IMR-90 (cell line): Measurements from ENCODE around the gene DOCK9. TPM values are rescaled to one million over a fixed set of nuclear protein-coding genes. Genes with fewer than 3 reads are reported as not detected.

ENCODE experiments used
- ATAC-seq: fragments of 200-7000 bp; cut with Tn5 transposase; 2 replicates; pipeline ENCODE4 v1.9.1; 2020; ENCODE audit warnings: low read depth, mild to moderate bottlenecking, moderate library complexity
- BruUV-seq: library from RNA; stranded (reverse); fragments of 400-500 nt; replicated peaks from 2 replicates; lab custom pipeline; 2021; lab: Mats Ljungman, UMichigan
- CTCF ChIA-PET: fragments of 300-600 bp; formaldehyde crosslinking; extraction: SDS; loops from one replicate; lab custom pipeline; 2021; ENCODE audit warnings: antibody characterized with exemption; lab: Yijun Ruan, JAX
- POLR2A ChIA-PET: fragments of 300-600 bp; sonication (Branson Sonifier 250); formaldehyde crosslinking; loops from one replicate; lab custom pipeline; 2022; ENCODE audit warnings: antibody characterized with exemption; ENCODE audit not compliant: unreplicated experiment; lab: Charles Lee
- DNase-seq: peaks from one replicate; pipeline ENCODE4 v3.0.0; 2013
- H2AFZ ChIP-seq: replicated peaks from 2 replicates; pipeline ENCODE3; 2013; ENCODE audit warnings: low read length, mild to moderate bottlenecking; ENCODE audit not compliant: poor library complexity
- H2AK5ac ChIP-seq: 2 replicates; pipeline ENCODE4 v1.6.1; 2013; ENCODE audit warnings: low read depth, low read length, inconsistent platforms
- H2AK9ac ChIP-seq: replicated peaks from 2 replicates; pipeline ENCODE3; 2013; ENCODE audit warnings: mild to moderate bottlenecking, low read depth, low read length, moderate library complexity; ENCODE audit not compliant: poor library complexity
- H2BK120ac ChIP-seq: 2 replicates; pipeline ENCODE4 v1.6.1; 2013; ENCODE audit warnings: low read depth, low read length, inconsistent platforms
- H2BK15ac ChIP-seq: 3 replicates; pipeline ENCODE4 v1.6.1; 2013; ENCODE audit warnings: low read depth, low read length, inconsistent platforms
- H2BK20ac ChIP-seq: 2 replicates; pipeline ENCODE4 v1.6.1; 2013; ENCODE audit warnings: low read depth, mild to moderate bottlenecking, inconsistent platforms, low read length, moderate library complexity
- H2BK5ac ChIP-seq: 2 replicates; pipeline ENCODE4 v1.6.1; 2013; ENCODE audit warnings: mild to moderate bottlenecking, low read depth, low read length, inconsistent platforms; ENCODE audit not compliant: poor library complexity, severe bottlenecking
- H3K14ac ChIP-seq: replicated peaks from 2 replicates; pipeline ENCODE4 v1.6.1; 2013; ENCODE audit warnings: low read depth, low read length, inconsistent platforms
- H3K18ac ChIP-seq: 2 replicates; pipeline ENCODE4 v1.6.1; 2013; ENCODE audit warnings: low read depth, low read length, control low read depth
- H3K23ac ChIP-seq: 2 replicates; pipeline ENCODE4 v1.6.1; 2013; ENCODE audit warnings: low read depth, low read length, inconsistent platforms
- H3K27ac ChIP-seq: 2 replicates; pipeline ENCODE4 v1.5.1; 2013; ENCODE audit warnings: mild to moderate bottlenecking, control low read depth, low read length; ENCODE audit not compliant: insufficient read depth
- H3K27me3 ChIP-seq: 2 replicates; pipeline ENCODE4 v1.6.1; 2013; ENCODE audit warnings: low read length; ENCODE audit not compliant: control insufficient read depth, insufficient read depth
- H3K36me3 ChIP-seq: 2 replicates; pipeline ENCODE4 v1.6.1; 2013; ENCODE audit warnings: low read length, mixed read lengths; ENCODE audit not compliant: control insufficient read depth, insufficient read depth
- H3K4ac ChIP-seq: 2 replicates; pipeline ENCODE4 v1.6.1; 2013; ENCODE audit warnings: low read depth, low read length, inconsistent platforms
- H3K4me1 ChIP-seq: 2 replicates; pipeline ENCODE4 v1.6.1; 2013; ENCODE audit warnings: low read length, mixed read lengths; ENCODE audit not compliant: control insufficient read depth, insufficient read depth
- H3K4me2 ChIP-seq: 2 replicates; pipeline ENCODE4 v1.6.1; 2013; ENCODE audit warnings: low read depth, mild to moderate bottlenecking, control low read depth, low read length, moderate library complexity
- H3K4me3 ChIP-seq: 2 replicates; pipeline ENCODE4 v1.5.1; 2013; ENCODE audit warnings: low read depth, mild to moderate bottlenecking, control low read depth, low read length, moderate library complexity; ENCODE audit not compliant: insufficient read depth
- H3K56ac ChIP-seq: 2 replicates; pipeline ENCODE4 v1.6.1; 2013; ENCODE audit warnings: low read length, inconsistent platforms; ENCODE audit not compliant: insufficient read depth; ENCODE audit errors: extremely low read depth
- H3K79me1 ChIP-seq, 2 experiments: 2 replicates each; pipeline ENCODE4 v1.6.1; 2013; ENCODE audit warnings: low read length in 2 of 2, inconsistent platforms in 1 of 2, low read depth in 1 of 2
- H3K9ac ChIP-seq: 2 replicates; pipeline ENCODE4 v1.6.1; 2013; ENCODE audit warnings: low read depth, low read length, control low read depth
- H3K9me1 ChIP-seq: 2 replicates; pipeline ENCODE4 v1.6.1; 2013; ENCODE audit warnings: low read length, inconsistent platforms; ENCODE audit not compliant: insufficient read depth
- H3K9me3 ChIP-seq: 2 replicates; pipeline ENCODE4 v1.6.1; 2013; ENCODE audit warnings: low read length; ENCODE audit not compliant: control insufficient read depth, insufficient read depth
- H4K20me1 ChIP-seq: 2 replicates; pipeline ENCODE4 v1.6.1; 2013; ENCODE audit warnings: low read length, inconsistent platforms; ENCODE audit not compliant: insufficient read depth
- H4K5ac ChIP-seq: 2 replicates; pipeline ENCODE4 v1.6.1; 2013; ENCODE audit warnings: mild to moderate bottlenecking, low read depth, low read length, control low read depth
- H4K8ac ChIP-seq, 2 experiments: 2 replicates each; pipeline ENCODE4 v1.6.1; 2013; ENCODE audit warnings: low read depth in 2 of 2, low read length in 2 of 2, control low read depth in 1 of 2, inconsistent platforms in 1 of 2
- H4K91ac ChIP-seq: 2 replicates; pipeline ENCODE4 v1.6.1; 2013; ENCODE audit warnings: low read depth, low read length, inconsistent platforms; ENCODE audit not compliant: insufficient read depth
- CHD1 ChIP-seq: IDR thresholded peaks from 2 replicates; pipeline ENCODE4 v1.6.1; 2012; ENCODE audit warnings: low read depth, low read length, improper control_type of control experiment
- CTCF ChIP-seq: conservative IDR thresholded peaks from 2 replicates; pipeline ENCODE4 v1.5.1; 2012; ENCODE audit warnings: mild to moderate bottlenecking, low read depth, low read length, improper control_type of control experiment
- FOS ChIP-seq: fragments of 150-350 bp; IDR thresholded peaks from 2 replicates; pipeline ENCODE4 v1.6.1; 2016; ENCODE audit warnings: low read depth, low read length
- MAZ ChIP-seq: IDR thresholded peaks from 2 replicates; pipeline ENCODE4 v1.6.1; 2012; ENCODE audit warnings: low read depth, mild to moderate bottlenecking, low read length, improper control_type of control experiment, moderate library complexity, borderline replicate concordance
- MXI1 ChIP-seq: IDR thresholded peaks from 2 replicates; pipeline ENCODE4 v1.6.1; 2012; ENCODE audit warnings: low read depth, mild to moderate bottlenecking, low read length, moderate library complexity, borderline replicate concordance
- NFE2L2 ChIP-seq: fragments of 150-350 bp; IDR thresholded peaks from 2 replicates; pipeline ENCODE4 v1.6.1; 2016; ENCODE audit warnings: low read depth, mild to moderate bottlenecking, low read length
- POLR2A ChIP-seq: IDR thresholded peaks from 2 replicates; pipeline ENCODE4 v1.6.1; 2012; ENCODE audit warnings: mild to moderate bottlenecking, low read depth, low read length
- RAD21 ChIP-seq: IDR thresholded peaks from 2 replicates; pipeline ENCODE4 v1.6.1; 2012; ENCODE audit warnings: low read length, improper control_type of control experiment
- RFX5 ChIP-seq: IDR thresholded peaks from 2 replicates; pipeline ENCODE4 v1.8.0; 2012; ENCODE audit warnings: low read depth, mild to moderate bottlenecking, low read length, moderate library complexity
- SMC3 ChIP-seq: fragments of 150-350 bp; IDR thresholded peaks from 2 replicates; pipeline ENCODE4 v1.6.1; 2016; ENCODE audit warnings: low read depth, mild to moderate bottlenecking, antibody characterized with exemption, low read length, moderate library complexity
- USF2 ChIP-seq: fragments of 150-350 bp; IDR thresholded peaks from 2 replicates; pipeline ENCODE4 v1.6.1; 2017; ENCODE audit warnings: mild to moderate bottlenecking, antibody characterized with exemption, low read length, low read depth
- WGBS, 2 experiments: methylation state at CpG; one replicate each; pipeline versions ENCODE4 v1.1.5 to v1.1.7; 2013; ENCODE audit warnings: missing lambda C conversion rate in 2 of 2; ENCODE audit not compliant: insufficient read length in 1 of 2; ENCODE audit errors: extremely low coverage in 2 of 2; 5-methylcytosine and 5-hydroxymethylcytosine counted together
- dilution Hi-C: fragments of 300-500 bp; cut with HindIII; formaldehyde crosslinking; loops from one replicate; pipeline ENCODE4 v1.14.3; 2018; ENCODE audit warnings: low sequenced_read_pairs; ENCODE audit not compliant: unreplicated experiment
- in situ Hi-C: fragments of 300-500 bp; cut with MboI; formaldehyde crosslinking; loops from 3 replicates; pipeline ENCODE4 v1.14.3; 2019; ENCODE audit warnings: low sequenced_read_pairs, inconsistent platforms, mixed read lengths
- intact Hi-C: fragments of 100-400 bp; cut with micrococcal nuclease; formaldehyde crosslinking; loops from 2 replicates; pipeline ENCODE4 v1.10.0; 2022
- polyA plus RNA-seq, 3 experiments: library from polyadenylated mRNA; depleted of rRNA; stranded (reverse); fragments of >200 nt; gene quantifications; 2 replicates each; pipeline ENCODE4 v1.2.3, GENCODE V29; 2012; ENCODE audit warnings: low replicate concordance in 1 of 3
- total RNA-seq: library from RNA; depleted of rRNA; stranded (reverse); fragments of >200 nt; gene quantifications from 2 replicates; pipeline ENCODE4 v1.2.3, GENCODE V29; 2012

DOCK9 gene
- total and polyA plus RNA-seq, 2 of the 4 experiments (the other 2 are of a cell fraction): 4.8 to 7.2 TPM

- WGBS, 2 experiments: no CpG with 5 or more reads among the region's 1 CpG
- CTCF ChIA-PET: no interaction called here
- TF ChIP-seq FOS (no peak), SMC3 (no peak), MXI1 (no peak), POLR2A (no peak), RFX5 (no peak), USF2 (no peak), NFE2L2 (no peak), RAD21 (no peak), CTCF (no peak), MAZ (no peak), CHD1 (no peak)
- POLR2A ChIA-PET: no interaction called here
- Histone ChIP-seq H2AK5ac (no peak overlapping the region), H2BK15ac (no peak overlapping the region), H4K8ac (no peak overlapping the region), H3K56ac (no peak overlapping the region), H3K27ac (no peak overlapping the region), H3K36me3 (no peaks in the 10 kb centered on the region), H3K4me1 (no peaks in the 10 kb centered on the region), H4K20me1 (no peaks in the 10 kb centered on the region), H2BK20ac (no peak overlapping the region), H3K79me1 (no peaks in the 10 kb centered on the region), H3K14ac (no peak overlapping the region), H3K9me3 (no peaks in the 10 kb centered on the region), H3K4me2 (no peak overlapping the region), H3K9me1 (peaks cover 13% of the 10 kb centered on the region; the same call in 1 of the 2 replicates), H3K9ac (no peak overlapping the region), H3K23ac (no peak overlapping the region), H4K5ac (no peak overlapping the region), H2BK120ac (no peak overlapping the region), H3K18ac (no peak overlapping the region), H3K4me3 (no peak overlapping the region), H3K27me3 (no peaks in the 10 kb centered on the region), H2AK9ac (no peak overlapping the region), H2BK5ac (no peak overlapping the region), H4K91ac (no peak overlapping the region), H3K4ac (no peak overlapping the region), H2AFZ (no peak overlapping the region)
- DNase-seq: no peak
- intact Hi-C loops: no loop called here
- BruUV-seq: no TSS peak
- in situ Hi-C loops: no loop called here
- ATAC-seq: no peak
- dilution Hi-C loops: no loop called here
Observed at GRCh38 chr13:98917116-98917515, 60.7 kb downstream of the DOCK9 start.
